Caco-2 (cell line): ENCODE results near the gene TMEM178A. TPM values are rescaled to one million over a fixed set of nuclear protein-coding genes. Genes with fewer than 3 reads are reported as not detected.

Experiments used
- BruUV-seq: library from RNA; stranded (reverse); fragments of 400-500 nt; replicated peaks from 2 replicates; lab custom pipeline; 2021; lab: Mats Ljungman, UMichigan
- CTCF ChIA-PET: fragments of 300-600 bp; sonication (Branson Sonifier 250); formaldehyde crosslinking; loops from one replicate; lab custom pipeline; 2022; ENCODE audit warnings: antibody characterized with exemption; lab: Charles Lee
- POLR2A ChIA-PET: fragments of 300-600 bp; sonication (Branson Sonifier 250); formaldehyde crosslinking; loops from one replicate; lab custom pipeline; 2022; ENCODE audit warnings: antibody characterized with exemption; lab: Charles Lee
- DNase-seq, 2 experiments: peaks; one replicate each; pipeline versions ENCODE4 v3.0.0 to v3.0.0-alpha.2; 2020 to 2022
- H3K27me3 ChIP-seq: replicated peaks from 2 replicates; pipeline ENCODE4 v1.6.0; 2011; ENCODE audit warnings: low read length; ENCODE audit not compliant: control insufficient read depth, insufficient read depth
- H3K36me3 ChIP-seq: 2 replicates; pipeline ENCODE4 v1.5.1; 2011; ENCODE audit warnings: low read length; ENCODE audit not compliant: control insufficient read depth, insufficient read depth
- H3K4me1 ChIP-seq: fragments of 250-450 bp; sonication (Bioruptor Pico); 2 replicates; pipeline ENCODE4 v1.5.1; 2020; ENCODE audit warnings: mild to moderate bottlenecking
- H3K4me3 ChIP-seq: 2 replicates; pipeline ENCODE4 v1.5.1; 2011; ENCODE audit warnings: low read depth, mild to moderate bottlenecking, control low read depth, low read length
- H3K9me3 ChIP-seq: fragments of 250-450 bp; sonication (Bioruptor Pico); 2 replicates; pipeline ENCODE4 v1.5.1; 2020; ENCODE audit warnings: mild to moderate bottlenecking, moderate library complexity
- H3K27ac Mint-ChIP-seq: one replicate; pipeline ENCODE4 v1.8.0; 2022; ENCODE audit warnings: mixed read lengths; ENCODE audit not compliant: unreplicated experiment
- H3K27me3 Mint-ChIP-seq: one replicate; pipeline ENCODE4 v1.8.0; 2022; ENCODE audit warnings: mixed read lengths; ENCODE audit not compliant: insufficient read depth, unreplicated experiment
- H3K36me3 Mint-ChIP-seq: one replicate; pipeline ENCODE4 v1.8.0; 2022; ENCODE audit warnings: mild to moderate bottlenecking, mixed read lengths; ENCODE audit not compliant: insufficient read depth, unreplicated experiment
- H3K4me1 Mint-ChIP-seq: one replicate; pipeline ENCODE4 v1.8.0; 2022; ENCODE audit warnings: low read depth, mixed read lengths; ENCODE audit not compliant: unreplicated experiment
- H3K4me3 Mint-ChIP-seq: one replicate; pipeline ENCODE4 v1.8.0; 2022; ENCODE audit warnings: mild to moderate bottlenecking, moderate library complexity, mixed read lengths; ENCODE audit not compliant: unreplicated experiment
- H3K9me3 Mint-ChIP-seq: one replicate; pipeline ENCODE4 v1.8.0; 2022; ENCODE audit warnings: mixed read lengths; ENCODE audit not compliant: unreplicated experiment
- CTCF ChIP-seq, 2 experiments: fragments of 200-600 bp in 1 of 2; IDR thresholded peaks; 1 replicate in 1 of 2; 2 replicates in 1 of 2; pipeline versions ENCODE4 v1.5.1 to v1.8.0; 2011 to 2022; ENCODE audit warnings: antibody characterized with exemption in 1 of 2, control low read depth in 1 of 2, inconsistent platforms in 1 of 2, low read depth in 1 of 2, low read length in 1 of 2, mild to moderate bottlenecking in 1 of 2, moderate library complexity in 1 of 2; ENCODE audit not compliant: insufficient read depth in 1 of 2, severe bottlenecking in 1 of 2, unreplicated experiment in 1 of 2
- intact Hi-C: fragments of 100-400 bp; cut with micrococcal nuclease; formaldehyde crosslinking; loops from one replicate; pipeline ENCODE4 v1.10.0; 2022; ENCODE audit not compliant: unreplicated experiment
- total RNA-seq: library from RNA; stranded (reverse); gene quantifications from 2 replicates; pipeline ENCODE4 v1.2.3, GENCODE V29; 2022

TMEM178A gene
- total RNA-seq, 1 experiment from 2014 or later = 0.29 TPM

GRCh38 chr2:39647104-39647765, 18.5 kb upstream of the TMEM178A start:
- Histone ChIP-seq H3K4me1 (no peaks in the 10 kb centered on the region), H3K9me3 (no peaks in the 10 kb centered on the region), H3K4me3 (no peak overlapping the region), H3K36me3 (no peaks in the 10 kb centered on the region), H3K27me3 (no peaks in the 10 kb centered on the region)
- intact Hi-C loops = no loop called here
- no TSS peak for BruUV-seq
- TF ChIP-seq CTCF (IDR thresholded peaks at IDR 0.05; ENCODE audit: insufficient read depth in 1 of 2, low read depth in 1 of 2, low read length in 1 of 2, severe bottlenecking in 1 of 2, unreplicated experiment in 1 of 2) = no peak
- H3K9me3 Mint-ChIP-seq = no peaks in the 10 kb centered on the region
- no peak for DNase-seq
- H3K4me1 Mint-ChIP-seq = no peaks in the 10 kb centered on the region
- no peak overlapping the region for H3K4me3 Mint-ChIP-seq
- CTCF ChIA-PET = no interaction called here
- H3K27ac Mint-ChIP-seq = no peak overlapping the region
- POLR2A ChIA-PET = no interaction called here
- no peaks in the 10 kb centered on the region for H3K36me3 Mint-ChIP-seq
- H3K27me3 Mint-ChIP-seq = peaks cover 3% of the 10 kb centered on the region

- TF ChIP-seq CTCF (IDR thresholded peaks at IDR 0.05; ENCODE audit: insufficient read depth in 1 of 2, low read depth in 1 of 2, low read length in 1 of 2, severe bottlenecking in 1 of 2, unreplicated experiment in 1 of 2) = no peak
- intact Hi-C loops = no loop called here
These were observed 17.1 kb upstream of the TMEM178A start for GRCh38 chr2:39648580-39648979.

GRCh38 chr2:39649511-39649910, 16.2 kb upstream of the TMEM178A start:
- Mint-ChIP-seq H3K4me1 (no peaks in the 10 kb centered on the region), H3K36me3 (no peaks in the 10 kb centered on the region), H3K9me3 (peaks cover 9% of the 10 kb centered on the region), H3K27ac (no peak overlapping the region), H3K4me3 (no peak overlapping the region), H3K27me3 (peaks cover 6% of the 10 kb centered on the region)
- Histone ChIP-seq H3K36me3 (no peaks in the 10 kb centered on the region), H3K4me3 (no peak overlapping the region), H3K9me3 (no peaks in the 10 kb centered on the region), H3K27me3 (no peaks in the 10 kb centered on the region), H3K4me1 (no peaks in the 10 kb centered on the region)
- no peak for DNase-seq
- ChIA-PET POLR2A (no interaction called here), CTCF (no interaction called here)
- no TSS peak for BruUV-seq
- intact Hi-C loops = no loop called here
- TF ChIP-seq CTCF (IDR thresholded peaks at IDR 0.05; ENCODE audit: insufficient read depth in 1 of 2, low read depth in 1 of 2, low read length in 1 of 2, severe bottlenecking in 1 of 2, unreplicated experiment in 1 of 2) = no peak

More at GRCh38 chr2:39648580-39648979, 17.1 kb upstream of the TMEM178A start:
- H3K27me3 ChIP-seq = no peaks in the 10 kb centered on the region
- H3K4me3 ChIP-seq = no peak overlapping the region
- peaks cover 3% of the 10 kb centered on the region for H3K27me3 Mint-ChIP-seq
- no peak for DNase-seq
- H3K4me1 Mint-ChIP-seq = no peaks in the 10 kb centered on the region
- H3K9me3 ChIP-seq = no peaks in the 10 kb centered on the region
- H3K27ac Mint-ChIP-seq = no peak overlapping the region
- CTCF ChIA-PET = no interaction called here
- peaks cover 1% of the 10 kb centered on the region for H3K9me3 Mint-ChIP-seq
- POLR2A ChIA-PET = no interaction called here
- no peaks in the 10 kb centered on the region for H3K4me1 ChIP-seq
- no peaks in the 10 kb centered on the region for H3K36me3 ChIP-seq
- no peaks in the 10 kb centered on the region for H3K36me3 Mint-ChIP-seq
- BruUV-seq = no TSS peak
- no peak overlapping the region for H3K4me3 Mint-ChIP-seq
